K562 (cell line): ENCODE results near the gene C16orf92. TPM values are rescaled to one million over a fixed set of nuclear protein-coding genes. Genes with fewer than 3 reads are reported as not detected.

ENCODE experiments used
- CHD2 ChIP-seq: IDR thresholded peaks from 2 replicates; pipeline ENCODE4 v1.6.1; 2011; ENCODE audit warnings: low read depth, low read length
- EHMT2 ChIP-seq: fragments of 450-650 bp; IDR thresholded peaks from 2 replicates; pipeline ENCODE4 v1.6.1; 2018; ENCODE audit warnings: antibody characterized with exemption
- GTF2A2 ChIP-seq: IDR thresholded peaks from 2 replicates; pipeline ENCODE4 v1.6.1; 2016; ENCODE audit warnings: mild to moderate bottlenecking, missing genetic modification characterization, missing compliant biosample characterization
- HMGN3 ChIP-seq: IDR thresholded peaks from 2 replicates; pipeline ENCODE4 v1.6.1; 2011; ENCODE audit warnings: borderline replicate concordance, low read depth, mild to moderate bottlenecking, mixed read lengths, low read length; ENCODE audit not compliant: insufficient read length; ENCODE audit errors: extremely low read depth
- JUNB ChIP-seq: fragments of 450-650 bp; formaldehyde crosslinking; conservative IDR thresholded peaks from 2 replicates; pipeline ENCODE4 v1.4.0; 2020; ENCODE audit warnings: mild to moderate bottlenecking
- KAT2B ChIP-seq: IDR thresholded peaks from one replicate; pipeline ENCODE4 v1.6.1; 2012; ENCODE audit warnings: low read depth, mild to moderate bottlenecking, control low read depth, inconsistent platforms, low read length, moderate library complexity
- MCM5 ChIP-seq: fragments of 450-650 bp; IDR thresholded peaks from 2 replicates; pipeline ENCODE4 v1.6.1; 2016; ENCODE audit warnings: low read depth
- MECOM ChIP-seq: fragments of 250-450 bp; sonication (Bioruptor Pico); IDR thresholded peaks from 2 replicates; pipeline ENCODE4 v1.8.0; 2022; ENCODE audit warnings: inconsistent platforms
- MEF2D ChIP-seq: conservative IDR thresholded peaks from 2 replicates; pipeline ENCODE4 v1.6.1; 2016; ENCODE audit warnings: low read depth, missing genetic modification characterization, missing compliant biosample characterization
- MTA3 ChIP-seq: fragments of 450-650 bp; formaldehyde crosslinking; IDR thresholded peaks from 2 replicates; pipeline ENCODE4 v1.6.1; 2017; ENCODE audit warnings: mild to moderate bottlenecking, borderline replicate concordance
- MYC ChIP-seq, 2 experiments: fragments of 250-450 bp in 1 of 2; sonication (Bioruptor Pico) in 1 of 2; IDR thresholded peaks; 2 replicates each; pipeline versions ENCODE4 v1.5.1 to v1.6.1; 2012 to 2021; ENCODE audit warnings: low read depth in 2 of 2, borderline replicate concordance in 1 of 2, improper control_type of control experiment in 1 of 2, low read length in 1 of 2, mild to moderate bottlenecking in 1 of 2, moderate library complexity in 1 of 2
- NCOA4 ChIP-seq: fragments of 450-650 bp; IDR thresholded peaks from 2 replicates; pipeline ENCODE4 v1.6.1; 2018; ENCODE audit warnings: mild to moderate bottlenecking; ENCODE audit not compliant: partially characterized antibody
- NCOR1 ChIP-seq: fragments of 450-650 bp; IDR thresholded peaks from 2 replicates; pipeline ENCODE4 v1.6.1; 2016; ENCODE audit warnings: mild to moderate bottlenecking, moderate library complexity
- TRIM24 ChIP-seq, 2 experiments: fragments of 450-650 bp; IDR thresholded peaks; 2 replicates each; pipeline ENCODE4 v1.6.1; 2016
- U2AF2 ChIP-seq: fragments of 200-400 bp; formaldehyde crosslinking; optimal IDR thresholded peaks from 2 replicates; pipeline ENCODE3; 2017; ENCODE audit warnings: low read depth, mild to moderate bottlenecking, low read length
- XRCC3 ChIP-seq: fragments of 450-650 bp; IDR thresholded peaks from 2 replicates; pipeline ENCODE4 v1.6.1; 2017; ENCODE audit warnings: mild to moderate bottlenecking, moderate library complexity
- ZBTB8A ChIP-seq: fragments of 450-650 bp; IDR thresholded peaks from 2 replicates; pipeline ENCODE4 v1.6.1; 2018; ENCODE audit warnings: mild to moderate bottlenecking, moderate library complexity; ENCODE audit not compliant: partially characterized antibody
- ZFP36 ChIP-seq: fragments of 150-350 bp; IDR thresholded peaks from 2 replicates; pipeline ENCODE4 v1.6.1; 2018; ENCODE audit warnings: low read length, low read depth; ENCODE audit not compliant: partially characterized antibody
- ZNF384 ChIP-seq: IDR thresholded peaks from 2 replicates; pipeline ENCODE4 v1.6.1; 2012; ENCODE audit warnings: low read depth, low read length, improper control_type of control experiment
- ZNF696 ChIP-seq: fragments of 250-450 bp; sonication (Bioruptor Pico); conservative IDR thresholded peaks from 2 replicates; pipeline ENCODE4 v1.4.0; 2020; ENCODE audit warnings: mild to moderate bottlenecking, moderate library complexity
- polyA plus RNA-seq, 8 experiments: library from polyadenylated mRNA; depleted of rRNA in 4 of 8; stranded (reverse) in 5 of 8; unstranded in 3 of 8; fragments of >200 nt; fragmentation: Nextera tagmentation in 2 of 8; fragmentation: Illumina TruSeq in 1 of 8; extraction: Ambion mirVana in 2 of 8; extraction: Trizol in 1 of 8; gene quantifications; 2 replicates each; pipeline versions ENCODE4 v1.2.1 to v1.2.3, GENCODE V29; 2011 to 2014; ENCODE audit warnings: inconsistent platforms in 1 of 8, missing spikeins in 1 of 8
- total RNA-seq, 7 experiments: library from RNA; depleted of rRNA in 6 of 7; stranded (reverse); fragments of >200 nt in 6 of 7; fragmentation: Illumina TruSeq in 2 of 7; extraction: Trizol in 2 of 7; gene quantifications; 2 replicates each; pipeline versions ENCODE4 v1.2.1 to v1.2.3, GENCODE V29; 2011 to 2021; ENCODE audit warnings: low replicate concordance in 1 of 7
- TF ChIP-seq, protein P1 (sequence below), 2 experiments: IDR thresholded peaks; 2 replicates each; pipeline ENCODE4 v1.6.1; 2012; ENCODE audit warnings: improper control_type of control experiment in 2 of 2, low read depth in 2 of 2, low read length in 2 of 2, borderline replicate concordance in 1 of 2
- TF ChIP-seq, protein P2 (sequence below), 2 experiments: fragments of 450-650 bp in 1 of 2; IDR thresholded peaks; 2 replicates each; pipeline ENCODE4 v1.6.1; 2011 to 2017; ENCODE audit warnings: low read depth in 2 of 2, antibody characterized with exemption in 1 of 2, borderline replicate concordance in 1 of 2, low read length in 1 of 2, mild to moderate bottlenecking in 1 of 2, mixed read lengths in 1 of 2; ENCODE audit not compliant: control insufficient read depth in 1 of 2
- TF ChIP-seq, protein P3 (sequence below): fragments of 250-450 bp; sonication (Bioruptor Pico); IDR thresholded peaks from 2 replicates; pipeline ENCODE4 v1.8.0; 2021; ENCODE audit warnings: moderate library complexity, mild to moderate bottlenecking, inconsistent platforms

C16orf92 gene
- total and polyA plus RNA-seq, 9 of the 15 experiments (the other 6 are each of a cell fraction or from before 2014, with no cell fraction given): not detected

DNA sequence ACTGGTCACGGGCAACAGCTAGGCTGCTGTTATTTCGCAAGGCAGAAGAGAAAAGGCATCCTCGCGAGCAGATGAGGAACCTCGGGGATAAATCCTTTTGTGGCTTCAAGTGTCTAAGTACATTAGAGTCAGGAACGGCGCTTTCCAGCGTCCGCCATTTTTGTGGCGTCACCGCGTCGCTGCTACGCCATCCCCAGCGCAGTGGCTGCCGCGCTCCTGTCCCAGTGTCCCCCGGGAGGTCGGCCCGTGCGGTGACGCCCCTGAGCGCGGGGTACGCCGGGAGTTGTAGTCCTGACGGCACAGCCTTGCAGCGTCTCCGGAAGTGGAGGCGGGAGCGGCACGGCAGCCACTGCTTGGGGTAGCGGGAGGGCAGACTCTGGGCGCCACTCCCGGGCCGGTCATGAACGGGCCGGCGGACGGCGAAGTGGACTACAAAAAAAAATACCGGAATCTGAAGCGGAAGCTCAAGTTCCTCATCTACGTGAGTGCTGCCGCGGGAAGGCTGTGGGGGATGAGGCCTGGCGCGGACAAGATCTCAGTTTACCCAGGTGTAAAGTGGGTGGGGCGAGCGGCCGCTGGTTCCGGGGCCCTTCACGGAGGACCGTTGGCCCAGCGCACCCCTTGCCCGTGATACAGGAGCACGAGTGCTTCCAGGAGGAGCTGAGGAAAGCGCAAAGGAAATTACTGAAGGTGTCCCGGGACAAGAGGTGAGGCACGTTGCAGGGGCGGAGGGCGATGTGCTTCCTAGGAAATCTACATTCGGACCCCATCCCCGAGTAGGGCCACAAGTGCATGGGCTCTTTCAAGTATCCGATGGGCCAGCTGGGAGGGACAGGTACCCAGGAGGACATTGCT, 26.9 kb upstream of the C16orf92 start, which contains the start of gene INO80E (continued):
- peak; percentile 9; the same call in 1 of the 2 replicates for TF ChIP-seq MYC (IDR thresholded peaks at IDR 0.05; ENCODE audit: low read depth, low read length)
- no peak; the same call in none of the 2 replicates for TF ChIP-seq MYC (CRISPR knock-in tag; IDR thresholded peaks at IDR 0.05; ENCODE audit: borderline replicate concordance, low read depth)
- no peak for TF ChIP-seq MECOM
- TF ChIP-seq ZNF696 (CRISPR knock-in tag): no peak
- no peak for TF ChIP-seq ZFP36
- TF ChIP-seq, protein P1, sequence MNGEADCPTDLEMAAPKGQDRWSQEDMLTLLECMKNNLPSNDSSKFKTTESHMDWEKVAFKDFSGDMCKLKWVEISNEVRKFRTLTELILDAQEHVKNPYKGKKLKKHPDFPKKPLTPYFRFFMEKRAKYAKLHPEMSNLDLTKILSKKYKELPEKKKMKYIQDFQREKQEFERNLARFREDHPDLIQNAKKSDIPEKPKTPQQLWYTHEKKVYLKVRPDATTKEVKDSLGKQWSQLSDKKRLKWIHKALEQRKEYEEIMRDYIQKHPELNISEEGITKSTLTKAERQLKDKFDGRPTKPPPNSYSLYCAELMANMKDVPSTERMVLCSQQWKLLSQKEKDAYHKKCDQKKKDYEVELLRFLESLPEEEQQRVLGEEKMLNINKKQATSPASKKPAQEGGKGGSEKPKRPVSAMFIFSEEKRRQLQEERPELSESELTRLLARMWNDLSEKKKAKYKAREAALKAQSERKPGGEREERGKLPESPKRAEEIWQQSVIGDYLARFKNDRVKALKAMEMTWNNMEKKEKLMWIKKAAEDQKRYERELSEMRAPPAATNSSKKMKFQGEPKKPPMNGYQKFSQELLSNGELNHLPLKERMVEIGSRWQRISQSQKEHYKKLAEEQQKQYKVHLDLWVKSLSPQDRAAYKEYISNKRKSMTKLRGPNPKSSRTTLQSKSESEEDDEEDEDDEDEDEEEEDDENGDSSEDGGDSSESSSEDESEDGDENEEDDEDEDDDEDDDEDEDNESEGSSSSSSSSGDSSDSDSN (IDR thresholded peaks at IDR 0.05; ENCODE audit: borderline replicate concordance in 1 of 2, low read depth in 2 of 2, low read length in 2 of 2): no peak
- TF ChIP-seq NCOA4: no peak
- TF ChIP-seq GTF2A2 (tag): no peak
- no peak for TF ChIP-seq JUNB (CRISPR knock-in tag)
- TF ChIP-seq U2AF2: no peak
- TF ChIP-seq KAT2B: no peak
- peak; percentile 32; the same call in 1 of the 2 replicates for TF ChIP-seq MTA3
- TF ChIP-seq CHD2: no peak
- no peak for TF ChIP-seq NCOR1
- TF ChIP-seq, protein P2, sequence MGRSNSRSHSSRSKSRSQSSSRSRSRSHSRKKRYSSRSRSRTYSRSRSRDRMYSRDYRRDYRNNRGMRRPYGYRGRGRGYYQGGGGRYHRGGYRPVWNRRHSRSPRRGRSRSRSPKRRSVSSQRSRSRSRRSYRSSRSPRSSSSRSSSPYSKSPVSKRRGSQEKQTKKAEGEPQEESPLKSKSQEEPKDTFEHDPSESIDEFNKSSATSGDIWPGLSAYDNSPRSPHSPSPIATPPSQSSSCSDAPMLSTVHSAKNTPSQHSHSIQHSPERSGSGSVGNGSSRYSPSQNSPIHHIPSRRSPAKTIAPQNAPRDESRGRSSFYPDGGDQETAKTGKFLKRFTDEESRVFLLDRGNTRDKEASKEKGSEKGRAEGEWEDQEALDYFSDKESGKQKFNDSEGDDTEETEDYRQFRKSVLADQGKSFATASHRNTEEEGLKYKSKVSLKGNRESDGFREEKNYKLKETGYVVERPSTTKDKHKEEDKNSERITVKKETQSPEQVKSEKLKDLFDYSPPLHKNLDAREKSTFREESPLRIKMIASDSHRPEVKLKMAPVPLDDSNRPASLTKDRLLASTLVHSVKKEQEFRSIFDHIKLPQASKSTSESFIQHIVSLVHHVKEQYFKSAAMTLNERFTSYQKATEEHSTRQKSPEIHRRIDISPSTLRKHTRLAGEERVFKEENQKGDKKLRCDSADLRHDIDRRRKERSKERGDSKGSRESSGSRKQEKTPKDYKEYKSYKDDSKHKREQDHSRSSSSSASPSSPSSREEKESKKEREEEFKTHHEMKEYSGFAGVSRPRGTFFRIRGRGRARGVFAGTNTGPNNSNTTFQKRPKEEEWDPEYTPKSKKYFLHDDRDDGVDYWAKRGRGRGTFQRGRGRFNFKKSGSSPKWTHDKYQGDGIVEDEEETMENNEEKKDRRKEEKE (IDR thresholded peaks at IDR 0.05; ENCODE audit: borderline replicate concordance in 1 of 2, control insufficient read depth in 1 of 2, low read depth in 2 of 2, low read length in 1 of 2): no peak
- no peak for TF ChIP-seq TRIM24 (IDR thresholded peaks at IDR 0.05)
- no peak for TF ChIP-seq MCM5
- TF ChIP-seq ZBTB8A: no peak
- no peak for TF ChIP-seq XRCC3
- TF ChIP-seq ZNF384: 0 out of 2 replicates have a peak, but pooled peaks have one; percentile 8
- TF ChIP-seq EHMT2: no peak
- peak; percentile 82 for TF ChIP-seq HMGN3
- TF ChIP-seq, protein P3, sequence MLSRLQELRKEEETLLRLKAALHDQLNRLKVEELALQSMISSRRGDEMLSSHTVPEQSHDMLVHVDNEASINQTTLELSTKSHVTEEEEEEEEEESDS (CRISPR knock-in tag): no peak
- TF ChIP-seq MEF2D: no peak
